Spleen (tissue), 7 donors: Measurements from ENCODE around the gene METTL24.

Experiments used
- POLR2AphosphoS5 ChIP-seq, 3 donors: sonication (generic); formaldehyde crosslinking; IDR thresholded peaks; one replicate each; pipeline ENCODE4 v1.5.1; 2017; ENCODE audit warnings: antibody characterized with exemption in 3 of 3
- TF ChIP-seq, protein P1 (sequence below), 11 experiments: fragments of 200-600 bp in 7 of 11; fragments of 450-650 bp in 4 of 11; sonication (generic) in 4 of 11; IDR thresholded peaks in 8 of 11; conservative IDR thresholded peaks in 3 of 11; 1 replicate in 7 of 11; 2 replicates in 4 of 11; pipeline versions ENCODE4 v1.4.0 to v1.8.0; 2016 to 2021; ENCODE audit warnings: antibody characterized with exemption in 11 of 11, inconsistent platforms in 4 of 11, mild to moderate bottlenecking in 1 of 11
- donor health status: DM: no; HTN: no; CAD: no; lungs with moderate emphysema.
- donor health status: DM: no; HTN: no; CAD: no.
- donor health status: DM: no; HTN: no; CAD: no.

GRCh38 chr6:110315869-110316398, 42.2 kb downstream of the METTL24 start:
- TF ChIP-seq, protein P1, sequence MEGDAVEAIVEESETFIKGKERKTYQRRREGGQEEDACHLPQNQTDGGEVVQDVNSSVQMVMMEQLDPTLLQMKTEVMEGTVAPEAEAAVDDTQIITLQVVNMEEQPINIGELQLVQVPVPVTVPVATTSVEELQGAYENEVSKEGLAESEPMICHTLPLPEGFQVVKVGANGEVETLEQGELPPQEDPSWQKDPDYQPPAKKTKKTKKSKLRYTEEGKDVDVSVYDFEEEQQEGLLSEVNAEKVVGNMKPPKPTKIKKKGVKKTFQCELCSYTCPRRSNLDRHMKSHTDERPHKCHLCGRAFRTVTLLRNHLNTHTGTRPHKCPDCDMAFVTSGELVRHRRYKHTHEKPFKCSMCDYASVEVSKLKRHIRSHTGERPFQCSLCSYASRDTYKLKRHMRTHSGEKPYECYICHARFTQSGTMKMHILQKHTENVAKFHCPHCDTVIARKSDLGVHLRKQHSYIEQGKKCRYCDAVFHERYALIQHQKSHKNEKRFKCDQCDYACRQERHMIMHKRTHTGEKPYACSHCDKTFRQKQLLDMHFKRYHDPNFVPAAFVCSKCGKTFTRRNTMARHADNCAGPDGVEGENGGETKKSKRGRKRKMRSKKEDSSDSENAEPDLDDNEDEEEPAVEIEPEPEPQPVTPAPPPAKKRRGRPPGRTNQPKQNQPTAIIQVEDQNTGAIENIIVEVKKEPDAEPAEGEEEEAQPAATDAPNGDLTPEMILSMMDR (IDR thresholded peaks at IDR 0.05 in 8 of 11, conservative IDR thresholded peaks at IDR 0.05 in 3 of 11), result no peak
- no peak for TF ChIP-seq POLR2AphosphoS5 (IDR thresholded peaks at IDR 0.05)
